ENCODE data around the gene ARL2.

The ARL2 gene

GRCh38 chr11:65045061-65045460 is 31.1 kb downstream of the ARL2 start:
- H3K4me3 ChIP-seq (ENCODE audit: low read depth, low read length) = no peak overlapping the region

DNA sequence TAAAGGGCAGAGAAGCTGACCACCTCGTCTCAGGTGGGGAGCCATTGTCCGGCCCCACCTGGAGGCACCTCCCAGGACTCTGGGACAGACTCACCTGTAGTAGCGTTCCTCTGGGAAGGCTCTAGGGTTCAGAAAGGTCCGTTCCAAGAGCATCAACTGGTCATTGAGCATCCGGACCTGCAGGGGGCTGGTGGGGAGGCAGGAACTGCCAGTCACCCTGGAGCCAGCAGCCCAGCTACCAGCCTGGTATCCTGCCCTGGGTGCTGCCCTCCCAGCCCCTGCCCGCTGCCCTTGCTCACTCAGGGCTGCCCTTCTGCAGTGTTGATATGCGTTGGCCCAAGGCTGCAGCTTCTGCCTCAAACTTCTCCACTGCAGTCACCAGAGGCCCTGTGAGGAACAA is 31.8 kb downstream of the ARL2 start:
- H3K4me3 ChIP-seq (ENCODE audit: low read depth, low read length) = no peak overlapping the region

GRCh38 chr11:65047581-65048422 is 33.8 kb downstream of the ARL2 start:
- H3K4me3 ChIP-seq (ENCODE audit: low read depth, low read length) = no peak overlapping the region

- no peak overlapping the region for H3K4me3 ChIP-seq (ENCODE audit: low read depth, low read length)
These were observed 37.5 kb downstream of the ARL2 start for GRCh38 chr11:65051398-65051858.

GRCh38 chr11:65053827-65054508 is 40.0 kb downstream of the ARL2 start:
- H3K4me3 ChIP-seq (ENCODE audit: low read depth, low read length) = no peak overlapping the region

GRCh38 chr11:65055538-65055937 is 41.6 kb downstream of the ARL2 start:
- H3K4me3 ChIP-seq (ENCODE audit: low read depth, low read length) = no peak overlapping the region

GRCh38 chr11:65056999-65057398 is 43.0 kb downstream of the ARL2 start:
- no peak overlapping the region for H3K4me3 ChIP-seq (ENCODE audit: low read depth, low read length)

GRCh38 chr11:65057526-65057925 is 43.6 kb downstream of the ARL2 start:
- no peak overlapping the region for H3K4me3 ChIP-seq (ENCODE audit: low read depth, low read length)

- H3K4me3 ChIP-seq (ENCODE audit: low read depth, low read length) = no peak overlapping the region
These were observed 44.1 kb downstream of the ARL2 start for GRCh38 chr11:65058012-65058411.

DNA sequence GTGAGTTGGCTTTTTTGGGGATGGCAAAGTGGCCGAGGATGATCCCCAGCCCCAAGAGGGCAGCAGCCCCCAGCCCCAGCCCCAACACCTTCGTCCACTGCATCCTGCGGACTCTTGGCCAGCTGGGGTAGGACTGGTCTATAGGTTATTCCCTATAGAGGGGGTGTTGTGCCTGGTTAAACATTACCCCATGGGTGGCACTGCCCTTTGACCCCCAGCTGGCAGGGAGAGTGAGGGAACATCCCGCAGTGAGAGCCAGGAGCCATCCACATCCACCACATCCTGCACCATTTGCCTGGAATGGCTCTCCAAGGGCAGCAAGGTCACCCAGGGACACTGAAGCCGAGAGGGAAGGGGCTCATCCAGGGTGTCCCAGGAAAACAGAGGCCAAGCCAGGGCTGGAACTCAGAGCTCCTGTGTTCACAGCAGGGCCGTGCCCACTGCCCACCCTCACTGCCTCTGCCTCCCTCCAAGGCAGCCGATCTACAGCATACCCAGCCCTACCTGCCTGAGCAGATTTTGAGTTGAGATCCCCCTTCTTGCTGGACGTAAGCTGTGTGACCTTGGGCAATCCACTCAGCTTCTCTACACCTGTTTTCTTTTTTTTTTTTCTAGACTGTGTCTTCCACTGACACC is 44.6 kb downstream of the ARL2 start, which contains the start of gene NAALADL1:
NAALADL1 (minus strand) TSS at position 135 of the 636 bp plus-strand sequence; CDS start at position 103, 32 bp downstream.
- no peak within 1 kb of the TSS for H3K4me3 ChIP-seq (ENCODE audit: low read depth, low read length)

DNA sequence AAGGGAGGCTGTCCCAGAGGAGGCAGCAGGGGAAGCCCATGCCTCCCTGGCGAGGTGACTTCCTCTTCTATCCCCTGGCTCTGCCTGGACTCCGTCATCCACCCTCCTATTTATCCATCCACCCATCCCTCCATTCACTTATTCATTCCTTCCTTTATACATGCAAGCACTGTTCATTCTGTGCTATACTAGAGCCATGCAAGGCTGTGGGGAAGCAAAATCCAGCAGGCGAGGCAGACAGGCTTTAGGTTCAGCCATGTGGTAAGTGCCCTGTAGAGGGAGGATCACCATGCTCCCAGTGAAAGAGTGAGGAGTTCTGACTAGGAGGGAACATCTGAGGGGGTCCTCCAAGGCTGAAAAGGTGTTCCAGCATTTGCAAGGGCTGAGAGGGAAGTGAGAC is 45.6 kb downstream of the ARL2 start:
- no peak overlapping the region for H3K4me3 ChIP-seq (ENCODE audit: low read depth, low read length)

DNA sequence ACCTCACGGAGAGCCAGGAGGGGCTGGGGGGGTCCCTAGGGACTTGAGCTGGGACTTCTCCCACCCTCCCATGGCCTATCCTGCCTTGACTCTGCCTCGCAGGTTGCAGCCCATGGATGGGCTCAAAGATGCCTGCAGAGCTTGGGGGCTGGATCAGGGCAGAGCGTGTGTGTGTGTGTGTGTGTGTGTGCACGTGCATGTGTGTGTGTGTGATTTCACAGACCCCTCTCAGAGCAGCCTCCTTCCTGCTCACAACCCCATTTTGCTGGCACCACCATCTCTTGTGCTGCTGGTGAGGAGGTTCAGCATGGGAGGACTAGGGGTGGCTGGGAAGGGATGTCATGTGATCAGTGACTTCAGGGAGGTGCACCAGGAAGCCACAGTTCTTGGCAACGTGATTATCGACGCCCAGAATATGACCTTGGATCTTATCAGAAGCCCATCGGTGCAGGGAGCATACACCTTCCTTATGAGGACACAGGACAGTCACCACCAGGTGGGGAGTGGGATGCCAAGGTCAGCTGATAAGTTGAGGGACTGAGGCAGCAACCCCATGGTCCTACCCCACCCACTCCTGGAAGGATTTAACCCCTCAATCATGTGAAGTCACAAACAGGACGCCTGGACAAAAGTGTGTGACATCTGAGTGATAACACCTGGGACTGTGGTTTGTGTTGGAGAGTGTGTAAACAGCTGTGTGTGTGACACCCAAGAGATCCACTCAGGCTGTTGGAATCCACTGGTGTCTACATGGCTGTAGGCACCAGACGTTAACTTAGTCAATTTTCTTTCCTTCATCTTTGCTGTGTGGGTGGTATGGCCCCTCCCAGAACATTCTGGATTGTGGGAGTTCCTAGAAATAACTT is 46.2 kb downstream of the ARL2 start:
- H3K4me3 ChIP-seq (ENCODE audit: low read depth, low read length) = no peak overlapping the region

GRCh38 chr11:65060913-65061408 is 47.0 kb downstream of the ARL2 start:
- no peak overlapping the region for H3K4me3 ChIP-seq (ENCODE audit: low read depth, low read length)

DNA sequence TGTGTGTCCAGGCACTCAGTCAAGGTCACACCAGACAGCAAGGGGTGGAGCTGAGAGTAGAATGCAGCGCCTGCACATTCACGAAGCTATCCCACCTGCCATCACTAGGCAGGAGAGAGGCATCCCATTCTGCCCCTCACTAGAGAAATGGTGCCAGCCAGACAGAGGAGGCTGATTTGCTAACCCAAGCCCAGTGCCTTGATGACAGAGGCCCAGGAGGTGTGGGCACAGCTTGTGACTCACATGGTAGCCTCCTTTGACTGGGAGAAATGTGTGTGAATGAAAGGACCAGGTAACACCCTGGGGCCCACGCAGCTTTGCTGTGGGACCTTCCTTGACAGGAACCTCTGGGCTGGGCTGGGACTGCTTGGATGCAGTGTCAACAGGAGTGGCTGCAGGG is 49.6 kb downstream of the ARL2 start:
- no peak overlapping the region for H3K4me3 ChIP-seq (ENCODE audit: low read depth, low read length)

GRCh38 chr11:65064847-65065240 is 50.9 kb downstream of the ARL2 start:
- H3K4me3 ChIP-seq (ENCODE audit: low read depth, low read length) = no peak overlapping the region

- H3K4me3 ChIP-seq (ENCODE audit: low read depth, low read length) = no peak overlapping the region
These were observed 51.9 kb downstream of the ARL2 start for GRCh38 chr11:65065851-65066250.

GRCh38 chr11:65066315-65066714 is 52.4 kb downstream of the ARL2 start:
- no peak overlapping the region for H3K4me3 ChIP-seq (ENCODE audit: low read depth, low read length)

GRCh38 chr11:65066805-65067291 is 52.9 kb downstream of the ARL2 start:
- no peak overlapping the region for H3K4me3 ChIP-seq (ENCODE audit: low read depth, low read length)

DNA sequence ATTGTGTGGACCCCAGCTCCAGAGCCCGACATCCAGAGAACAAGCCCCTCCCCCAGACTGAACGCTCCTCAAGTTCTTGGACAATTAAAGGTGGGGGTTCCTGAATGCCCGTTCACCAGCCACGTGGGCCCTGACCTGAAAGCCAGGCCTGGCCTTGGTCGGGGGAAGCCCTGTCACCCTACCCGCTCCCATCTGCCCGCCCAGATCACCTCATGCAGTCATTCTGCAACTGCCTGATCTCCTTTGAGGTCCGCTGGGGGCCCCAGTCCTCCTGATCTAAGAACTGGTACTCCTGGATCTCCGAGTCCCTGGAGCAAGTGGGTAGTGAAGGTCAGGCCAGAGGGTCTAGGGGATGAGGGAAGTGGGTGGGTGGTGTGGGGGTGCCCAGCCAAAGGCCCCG is 53.5 kb downstream of the ARL2 start:
- no peak overlapping the region for H3K4me3 ChIP-seq (ENCODE audit: low read depth, low read length)

DNA sequence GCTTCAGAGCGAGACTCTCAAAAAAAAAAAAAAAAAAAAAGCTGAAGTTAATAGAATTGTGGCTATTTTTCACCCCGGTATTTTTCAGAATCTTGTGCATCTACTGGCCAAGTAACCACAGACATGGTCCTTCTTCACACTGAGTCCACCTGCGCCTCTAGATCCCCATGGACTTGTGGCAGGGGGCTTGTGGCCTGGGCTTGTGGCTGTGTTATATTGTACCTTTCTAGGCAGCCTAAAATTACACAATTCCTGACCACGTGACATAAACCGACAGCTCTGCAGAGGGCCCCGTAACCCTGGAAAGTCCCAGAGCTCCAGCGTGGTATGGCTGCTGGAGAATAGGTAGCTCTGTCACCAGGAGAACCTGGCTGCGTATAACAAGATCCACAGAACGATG is 55.3 kb downstream of the ARL2 start:
- H3K4me3 ChIP-seq (ENCODE audit: low read depth, low read length) = no peak overlapping the region

Measured in iPS-11a (cell line).